H9 (cell line): ENCODE measurements around the gene LRRFIP2. TPM values are rescaled to one million over a fixed set of nuclear protein-coding genes. Genes with fewer than 3 reads are reported as not detected.

Experiments used
- DNase-seq: peaks from one replicate; pipeline ENCODE4 v3.0.0-alpha.2; 2017
- H2AFZ ChIP-seq: one replicate; pipeline ENCODE4 v1.6.1; 2013; ENCODE audit warnings: mild to moderate bottlenecking, low read length, control low read depth, moderate library complexity
- H2AK5ac ChIP-seq: 2 replicates; pipeline ENCODE4 v1.6.1; 2013; ENCODE audit warnings: low read length, control low read depth, mixed read lengths; ENCODE audit not compliant: insufficient read length
- H2BK120ac ChIP-seq: one replicate; pipeline ENCODE4 v1.6.1; 2013; ENCODE audit warnings: low read depth, mild to moderate bottlenecking, low read length, control low read depth, inconsistent platforms; ENCODE audit not compliant: poor library complexity, severe bottlenecking
- H2BK12ac ChIP-seq: 2 replicates; pipeline ENCODE4 v1.6.1; 2013; ENCODE audit warnings: low read length, control low read depth, mixed read lengths, low read depth; ENCODE audit not compliant: insufficient read length
- H2BK15ac ChIP-seq: 2 replicates; pipeline ENCODE4 v1.6.1; 2013; ENCODE audit warnings: low read depth, low read length, control low read depth
- H2BK20ac ChIP-seq: one replicate; pipeline ENCODE4 v1.6.1; 2013; ENCODE audit warnings: low read depth, mild to moderate bottlenecking, low read length, control low read depth, inconsistent platforms; ENCODE audit not compliant: poor library complexity, severe bottlenecking
- H2BK5ac ChIP-seq: 2 replicates; pipeline ENCODE4 v1.6.1; 2013; ENCODE audit warnings: low read length, control low read depth, mixed read lengths; ENCODE audit not compliant: insufficient read length
- H3K14ac ChIP-seq: 2 replicates; pipeline ENCODE4 v1.6.1; 2013; ENCODE audit warnings: low read length, control low read depth; ENCODE audit not compliant: insufficient read depth
- H3K18ac ChIP-seq: 2 replicates; pipeline ENCODE4 v1.6.1; 2013; ENCODE audit warnings: low read depth, mild to moderate bottlenecking, mixed read lengths, low read length, control low read depth; ENCODE audit not compliant: insufficient read length
- H3K23ac ChIP-seq: 2 replicates; pipeline ENCODE4 v1.6.1; 2013; ENCODE audit warnings: low read length, control low read depth, mixed read lengths, low read depth; ENCODE audit not compliant: insufficient read length
- H3K23me2 ChIP-seq: 2 replicates; pipeline ENCODE4 v1.6.1; 2013; ENCODE audit warnings: low read depth, mild to moderate bottlenecking, mixed read lengths, low read length, control low read depth; ENCODE audit not compliant: insufficient read length, poor library complexity, severe bottlenecking
- H3K27ac ChIP-seq: 2 replicates; pipeline ENCODE4 v1.5.1; 2013; ENCODE audit warnings: low read length, control low read depth, mixed read lengths, low read depth; ENCODE audit not compliant: insufficient read length
- H3K27me3 ChIP-seq: 2 replicates; pipeline ENCODE4 v1.6.1; 2013; ENCODE audit warnings: low read length, control low read depth, inconsistent platforms; ENCODE audit not compliant: insufficient read depth
- H3K4ac ChIP-seq: 2 replicates; pipeline ENCODE4 v1.6.1; 2013; ENCODE audit warnings: low read depth, mild to moderate bottlenecking, control low read depth, inconsistent platforms, low read length, moderate library complexity
- H3K4me1 ChIP-seq: 2 replicates; pipeline ENCODE4 v1.6.1; 2013; ENCODE audit warnings: low read length, control low read depth, inconsistent platforms; ENCODE audit not compliant: insufficient read depth
- H3K4me2 ChIP-seq: 2 replicates; pipeline ENCODE4 v1.6.1; 2013; ENCODE audit warnings: low read length, control low read depth, mixed read lengths; ENCODE audit not compliant: insufficient read length, insufficient read depth
- H3K56ac ChIP-seq: 2 replicates; pipeline ENCODE4 v1.6.1; 2013; ENCODE audit warnings: low read depth, mild to moderate bottlenecking, mixed read lengths, low read length, control low read depth; ENCODE audit not compliant: insufficient read length
- H3K79me1 ChIP-seq: 2 replicates; pipeline ENCODE4 v1.6.1; 2013; ENCODE audit warnings: low read depth, mild to moderate bottlenecking, moderate library complexity, low read length, control low read depth, inconsistent platforms; ENCODE audit not compliant: insufficient read depth, poor library complexity, severe bottlenecking
- H3K79me2 ChIP-seq: 2 replicates; pipeline ENCODE4 v1.6.1; 2013; ENCODE audit warnings: low read length, control low read depth, inconsistent platforms; ENCODE audit not compliant: insufficient read depth
- H3K9ac ChIP-seq: 2 replicates; pipeline ENCODE4 v1.6.1; 2013; ENCODE audit warnings: low read length, control low read depth, mixed read lengths; ENCODE audit not compliant: insufficient read length; ENCODE audit errors: extremely low read depth
- H3K9me3 ChIP-seq: one replicate; pipeline ENCODE4 v1.6.1; 2013; ENCODE audit warnings: low read depth, low read length, inconsistent platforms; ENCODE audit not compliant: control insufficient read depth
- H3T11ph ChIP-seq: one replicate; pipeline ENCODE4 v1.6.1; 2013; ENCODE audit warnings: mild to moderate bottlenecking, low read length, control low read depth, inconsistent platforms
- H4K20me1 ChIP-seq: one replicate; pipeline ENCODE4 v1.6.1; 2013; ENCODE audit not compliant: control insufficient read depth, insufficient read length, insufficient read depth
- H4K5ac ChIP-seq: 2 replicates; pipeline ENCODE4 v1.6.1; 2013; ENCODE audit warnings: low read depth, mild to moderate bottlenecking, mixed read lengths, low read length, control low read depth; ENCODE audit not compliant: insufficient read length
- H4K8ac ChIP-seq: replicated peaks from 2 replicates; pipeline ENCODE4 v1.6.1; 2013; ENCODE audit warnings: low read length, control low read depth, mixed read lengths, low read depth; ENCODE audit not compliant: insufficient read length
- H4K91ac ChIP-seq: 2 replicates; pipeline ENCODE4 v1.6.1; 2013; ENCODE audit warnings: low read depth, mild to moderate bottlenecking, moderate library complexity, mixed read lengths, low read length, control low read depth; ENCODE audit not compliant: insufficient read length
- H3K27ac Mint-ChIP-seq, 3 experiments: 2 replicates in 2 of 3; 3 replicates in 1 of 3; pipeline ENCODE4 v1.8.0; 2020 to 2021; ENCODE audit warnings: mixed read lengths in 3 of 3, mild to moderate bottlenecking in 1 of 3, moderate library complexity in 1 of 3
- H3K27me3 Mint-ChIP-seq: 2 replicates; pipeline ENCODE4 v1.8.0; 2021; ENCODE audit warnings: low read depth, mild to moderate bottlenecking, moderate library complexity, mixed read lengths
- H3K36me3 Mint-ChIP-seq, 3 experiments: 2 replicates in 2 of 3; 3 replicates in 1 of 3; pipeline ENCODE4 v1.8.0; 2020 to 2021; ENCODE audit warnings: low read depth in 3 of 3, mixed read lengths in 3 of 3; ENCODE audit not compliant: insufficient read depth in 1 of 3
- H3K4me1 Mint-ChIP-seq, 2 experiments: 2 replicates each; pipeline ENCODE4 v1.8.0; 2020; ENCODE audit warnings: mixed read lengths in 2 of 2
- H3K4me3 Mint-ChIP-seq, 2 experiments: 2 replicates in 1 of 2; 3 replicates in 1 of 2; pipeline ENCODE4 v1.8.0; 2020 to 2021; ENCODE audit warnings: mild to moderate bottlenecking in 2 of 2, mixed read lengths in 2 of 2, moderate library complexity in 1 of 2
- H3K9me3 Mint-ChIP-seq, 2 experiments: 2 replicates in 1 of 2; 3 replicates in 1 of 2; pipeline ENCODE4 v1.8.0; 2020; ENCODE audit warnings: mild to moderate bottlenecking in 2 of 2, mixed read lengths in 2 of 2, moderate library complexity in 1 of 2
- CTCF ChIP-seq: fragments of 200-600 bp; sonication (generic); conservative IDR thresholded peaks from 3 replicates; pipeline ENCODE4 v1.8.0; 2021; ENCODE audit warnings: antibody characterized with exemption, mild to moderate bottlenecking
- WGBS: extraction: QIAGEN DNeasy Blood & Tissue Kit; methylation state at CpG from one replicate; pipeline ENCODE4 v1.1.7; 2013; ENCODE audit warnings: missing lambda C conversion rate, low lambda C conversion rate, mixed read lengths; ENCODE audit not compliant: insufficient read length; ENCODE audit errors: extremely low coverage; 5-methylcytosine and 5-hydroxymethylcytosine counted together
- total RNA-seq: library from RNA; stranded (reverse); gene quantifications from 2 replicates; pipeline ENCODE4 v1.2.1, GENCODE V29; 2021

The LRRFIP2 gene
- total RNA-seq, 1 experiment from 2014 or later: 30.7 TPM

GRCh38 chr3:37198547-37198946 lies 24.2 kb upstream of the LRRFIP2 start:
- H3K27ac ChIP-seq: no peak overlapping the region
- no peak overlapping the region for H2BK5ac ChIP-seq
- peaks cover 2% of the 10 kb centered on the region for H3K27me3 Mint-ChIP-seq
- H2BK12ac ChIP-seq: no peak overlapping the region
- no peak overlapping the region for H3K56ac ChIP-seq
- H3K4me1 ChIP-seq: no peaks in the 10 kb centered on the region; the same call in 1 of the 2 replicates
- no peak overlapping the region for H3T11ph ChIP-seq
- no peak for TF ChIP-seq CTCF
- H3K14ac ChIP-seq: no peak overlapping the region
- H3K27ac Mint-ChIP-seq: no peak overlapping the region
- H4K8ac ChIP-seq: no peak overlapping the region
- no peaks in the 10 kb centered on the region for H3K9me3 Mint-ChIP-seq
- H3K79me2 ChIP-seq: no peaks in the 10 kb centered on the region
- DNase-seq: no peak
- H3K23me2 ChIP-seq: no peaks in the 10 kb centered on the region
- H3K4me1 Mint-ChIP-seq: peaks cover 5 to 10% of the 10 kb centered on the region in 2 experiments; a peak in 3 of 4 replicates
- H3K9me3 ChIP-seq: no peaks in the 10 kb centered on the region
- no peak overlapping the region for H3K23ac ChIP-seq
- H3K36me3 Mint-ChIP-seq: no peaks in the 10 kb centered on the region
- no peaks in the 10 kb centered on the region for H3K79me1 ChIP-seq
- H2BK15ac ChIP-seq: no peak overlapping the region
- no peak overlapping the region for H4K5ac ChIP-seq
- H3K4me3 Mint-ChIP-seq: no peak overlapping the region
- H2BK120ac ChIP-seq: no peak overlapping the region
- WGBS: no CpG with 5 or more reads among the region's 2 CpGs
- H4K91ac ChIP-seq: no peak overlapping the region
- H3K18ac ChIP-seq: no peak overlapping the region
- no peak overlapping the region for H3K4ac ChIP-seq
- H2AK5ac ChIP-seq: no peak overlapping the region
- H2AFZ ChIP-seq: no peak overlapping the region
- H2BK20ac ChIP-seq: no peak overlapping the region
- no peaks in the 10 kb centered on the region for H3K27me3 ChIP-seq
- H3K4me2 ChIP-seq: no peak overlapping the region
- H4K20me1 ChIP-seq: no peaks in the 10 kb centered on the region
- H3K9ac ChIP-seq: no peak overlapping the region
